ENCODE measurements around the gene RIPK1. TPM values are rescaled to one million over a fixed set of nuclear protein-coding genes. Genes with fewer than 3 reads are reported as not detected.

Gene RIPK1
- total RNA-seq, 2 donors from 2014 or later, result 23.5 to 30.6 TPM

GRCh38 chr6:3117912-3118352 is 49.6 kb downstream of the RIPK1 start:
- Histone ChIP-seq H3K36me3 (peaks cover 4% of the 10 kb centered on the region), H3K4me3 (peak overlapping the region; percentile 85), H3K27me3 (no peaks in the 10 kb centered on the region), H3K9me3 (no peaks in the 10 kb centered on the region), H3K27ac (peak overlapping the region; percentile 96), H3K9ac (ENCODE audit: low read depth in 2 of 2, low read length in 2 of 2) (peak overlapping the region; percentile 66 to 70), H3K4me1 (no peaks in the 10 kb centered on the region)
- TF ChIP-seq CTCF (IDR thresholded peaks at IDR 0.05), result no peak
- no peak for DNase-seq
- intact Hi-C loops (cut with DNase I), result no loop called here

GRCh38 chr6:3118353-3119039 is 50.2 kb downstream of the RIPK1 start, which contains the start of gene BPHL:
Gene BPHL (plus strand): TSS chr6:3118711. CDS start chr6:3118741, 30 bp downstream.
- peak; percentile 99 for DNase-seq
- no peak for TF ChIP-seq CTCF (IDR thresholded peaks at IDR 0.05)
- H3K4me1 ChIP-seq, result no peaks in the 10 kb centered on the region
- H3K9ac ChIP-seq (ENCODE audit: low read depth in 2 of 2, low read length in 2 of 2), result peak within 1 kb of the TSS; percentile 83 to 87
- H3K9me3 ChIP-seq, result no peaks in the 10 kb centered on the region
- H3K27ac ChIP-seq, result peak within 1 kb of the TSS; percentile 96
- peaks cover 1% of the 10 kb centered on the region for H3K36me3 ChIP-seq
- peak within 1 kb of the TSS; percentile 85 for H3K4me3 ChIP-seq
- H3K27me3 ChIP-seq, result no peaks in the 10 kb centered on the region
- intact Hi-C loops (cut with DNase I), result no loop called here

DNA sequence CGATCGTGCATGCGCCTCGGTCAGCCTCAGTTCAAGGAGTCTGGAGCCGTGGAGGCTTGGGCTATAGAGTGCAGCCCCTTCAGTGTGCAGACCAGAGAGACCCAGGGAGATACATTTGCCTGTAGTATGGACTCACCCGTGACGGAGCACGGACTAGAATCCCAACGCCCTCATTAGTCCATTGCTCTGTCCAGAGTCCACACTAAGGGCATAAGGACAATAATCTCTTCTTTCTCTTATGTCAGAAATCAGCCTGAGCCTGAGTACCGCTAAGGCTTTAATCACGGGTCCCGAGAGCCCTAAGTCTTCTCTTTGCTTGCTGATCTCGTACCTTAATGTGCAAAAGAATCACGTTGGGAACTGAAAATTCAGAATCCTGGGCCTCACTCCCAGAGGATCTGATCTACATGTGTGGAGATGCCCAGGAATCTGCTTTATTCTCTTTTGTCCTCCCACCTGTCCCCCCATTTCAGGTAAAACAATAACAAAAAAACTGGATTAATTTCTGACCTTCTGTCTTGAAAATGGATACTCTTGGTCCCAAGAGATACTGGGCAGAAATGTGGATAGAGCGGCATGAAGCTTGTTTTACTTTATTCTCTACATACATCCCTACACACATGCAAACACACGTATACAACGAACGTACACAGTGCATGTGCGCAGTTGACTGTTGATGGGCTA is 50.9 kb downstream of the RIPK1 start:
- Histone ChIP-seq H3K4me1 (peaks cover 3% of the 10 kb centered on the region), H3K27me3 (no peaks in the 10 kb centered on the region), H3K36me3 (no peaks in the 10 kb centered on the region), H3K9me3 (no peaks in the 10 kb centered on the region), H3K4me3 (peak overlapping the region; percentile 85), H3K9ac (ENCODE audit: low read depth in 2 of 2, low read length in 2 of 2) (peak overlapping the region; percentile 83 to 87), H3K27ac (peak overlapping the region; percentile 96)
- peak; percentile 37 for DNase-seq
- intact Hi-C loops (cut with DNase I), result no loop called here
- no peak for TF ChIP-seq CTCF (IDR thresholded peaks at IDR 0.05)

DNA sequence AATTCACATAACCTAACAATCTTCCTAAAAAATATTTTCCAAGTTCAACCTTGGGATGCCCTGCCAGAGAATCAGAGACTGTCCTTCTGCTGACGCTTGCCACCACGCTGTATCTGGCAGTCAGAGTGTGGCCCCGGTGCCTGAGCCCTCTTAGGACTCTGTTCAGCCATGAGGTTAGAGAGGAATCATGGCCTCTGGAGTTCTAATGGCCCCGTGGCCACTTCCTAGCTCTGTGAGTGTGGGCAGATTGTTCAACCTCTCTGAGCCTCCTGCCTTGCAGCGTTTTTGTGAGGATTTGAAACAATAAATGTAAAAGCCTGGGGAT is 52.4 kb downstream of the RIPK1 start:
- H3K9ac ChIP-seq (ENCODE audit: low read depth in 2 of 2, low read length in 2 of 2), result no peak overlapping the region
- no peak for TF ChIP-seq CTCF (IDR thresholded peaks at IDR 0.05)
- no peak overlapping the region for H3K4me3 ChIP-seq
- no peaks in the 10 kb centered on the region for H3K27me3 ChIP-seq
- no peaks in the 10 kb centered on the region for H3K36me3 ChIP-seq
- H3K27ac ChIP-seq, result no peak overlapping the region
- intact Hi-C loops (cut with DNase I), result loop anchor here (10.0 kb wide), 1 partner anchor 614 kb away; no protein-coding TSS in a partner anchor
- no peak for DNase-seq
- no peaks in the 10 kb centered on the region for H3K9me3 ChIP-seq
- peaks cover 3% of the 10 kb centered on the region for H3K4me1 ChIP-seq

- H3K27ac ChIP-seq, result no peak overlapping the region
- no peak for DNase-seq
- H3K4me1 ChIP-seq, result peaks cover 3% of the 10 kb centered on the region
- H3K9me3 ChIP-seq, result no peaks in the 10 kb centered on the region
- no peak for TF ChIP-seq CTCF (IDR thresholded peaks at IDR 0.05)
- no peaks in the 10 kb centered on the region for H3K27me3 ChIP-seq
- H3K9ac ChIP-seq (ENCODE audit: low read depth in 2 of 2, low read length in 2 of 2), result no peak overlapping the region
- H3K36me3 ChIP-seq, result no peaks in the 10 kb centered on the region
- H3K4me3 ChIP-seq, result no peak overlapping the region
- intact Hi-C loops (cut with DNase I), result loop anchor here (10.0 kb wide), 1 partner anchor 612 kb away; no protein-coding TSS in a partner anchor
Measured at GRCh38 chr6:3122823-3123182, 54.5 kb downstream of the RIPK1 start.
